ES-I3 (cell line): ENCODE measurements around the gene GGA2.
"Not testable (repeated sequence)": the region's sequence is repeated elsewhere in the genome, so short reads cannot be mapped to it uniquely, and the experiment has no call there.

Source experiments
- H3K36me3 ChIP-seq: 2 replicates; pipeline ENCODE4 v1.6.1; 2013; ENCODE audit warnings: mild to moderate bottlenecking, low read length, control low read depth, moderate library complexity; ENCODE audit not compliant: insufficient read depth
- H3K4me1 ChIP-seq: 2 replicates; pipeline ENCODE4 v1.6.1; 2013; ENCODE audit warnings: mild to moderate bottlenecking, control low read depth, low read length; ENCODE audit not compliant: insufficient read depth
- H3K9ac ChIP-seq: 2 replicates; pipeline ENCODE4 v1.6.1; 2013; ENCODE audit warnings: low read depth, mild to moderate bottlenecking, low read length, moderate library complexity
- H3K9me3 ChIP-seq: 2 replicates; pipeline ENCODE4 v1.6.1; 2013; ENCODE audit warnings: mild to moderate bottlenecking, low read length, moderate library complexity; ENCODE audit not compliant: control insufficient read depth, insufficient read depth

Gene GGA2

GRCh38 chr16:23516366-23517137 is 6.3 kb upstream of the GGA2 start:
- H3K36me3 ChIP-seq, result no peaks in the 10 kb centered on the region; the same call in 1 of the 2 replicates
- no peaks in the 10 kb centered on the region for H3K9me3 ChIP-seq
- no peaks in the 10 kb centered on the region for H3K4me1 ChIP-seq
- H3K9ac ChIP-seq, result no peak overlapping the region

- H3K4me1 ChIP-seq, result no peaks in the 10 kb centered on the region
- no peaks in the 10 kb centered on the region; the same call in 1 of the 2 replicates for H3K36me3 ChIP-seq
- no peaks in the 10 kb centered on the region for H3K9me3 ChIP-seq
- H3K9ac ChIP-seq, result no peak overlapping the region
Measured at GRCh38 chr16:23515881-23516280, 5.6 kb upstream of the GGA2 start.

- Histone ChIP-seq H3K36me3 (no peaks in the 10 kb centered on the region; the same call in 1 of the 2 replicates), H3K4me1 (no peaks in the 10 kb centered on the region), H3K9ac (no peak overlapping the region), H3K9me3 (no peaks in the 10 kb centered on the region)
Measured at GRCh38 chr16:23514381-23515152, 4.3 kb upstream of the GGA2 start.

- no peaks in the 10 kb centered on the region for H3K4me1 ChIP-seq
- H3K9ac ChIP-seq, result no peak overlapping the region
- H3K36me3 ChIP-seq, result no peaks in the 10 kb centered on the region
- no peaks in the 10 kb centered on the region for H3K9me3 ChIP-seq
Measured at GRCh38 chr16:23512168-23512695, 1.9 kb upstream of the GGA2 start.

GRCh38 chr16:23511731-23512130 is 1.4 kb upstream of the GGA2 start:
- no peaks in the 10 kb centered on the region for H3K4me1 ChIP-seq
- H3K9ac ChIP-seq, result no peak overlapping the region
- no peaks in the 10 kb centered on the region for H3K36me3 ChIP-seq

GRCh38 chr16:23510915-23511270 is 599 bp upstream of the GGA2 start:
- H3K9ac ChIP-seq, result peak overlapping the region; percentile 55; the same call in 1 of the 2 replicates
- not testable (repeated sequence) for H3K4me1 ChIP-seq, H3K9me3 ChIP-seq, H3K36me3 ChIP-seq

More at GRCh38 chr16:23511731-23512130, 1.4 kb upstream of the GGA2 start:
- no peaks in the 10 kb centered on the region for H3K9me3 ChIP-seq

GRCh38 chr16:23509782-23510163 is 521 bp downstream of the GGA2 start:
- Histone ChIP-seq H3K9ac (peak overlapping the region; percentile 55), H3K36me3 (no peaks in the 10 kb centered on the region), H3K4me1 (peaks cover 16% of the 10 kb centered on the region), H3K9me3 (no peaks in the 10 kb centered on the region)

- Histone ChIP-seq H3K36me3 (no peaks in the 10 kb centered on the region), H3K9me3 (no peaks in the 10 kb centered on the region), H3K9ac (peak overlapping the region; percentile 55), H3K4me1 (peaks cover 20% of the 10 kb centered on the region)
Measured at GRCh38 chr16:23509441-23509754, 896 bp downstream of the GGA2 start.

- H3K9me3 ChIP-seq, result no peaks in the 10 kb centered on the region
- H3K9ac ChIP-seq, result peak overlapping the region; percentile 55
- no peaks in the 10 kb centered on the region for H3K36me3 ChIP-seq
- peaks cover 25% of the 10 kb centered on the region for H3K4me1 ChIP-seq
Measured at GRCh38 chr16:23508589-23509440, 1.5 kb downstream of the GGA2 start.

GRCh38 chr16:23506606-23506994 is 3.7 kb downstream of the GGA2 start:
- Histone ChIP-seq H3K36me3 (no peaks in the 10 kb centered on the region), H3K9me3 (no peaks in the 10 kb centered on the region), H3K9ac (no peak overlapping the region), H3K4me1 (peaks cover 34% of the 10 kb centered on the region)

GRCh38 chr16:23505671-23506605 is 4.4 kb downstream of the GGA2 start:
- no peak overlapping the region for H3K9ac ChIP-seq
- H3K4me1 ChIP-seq, result peaks cover 34% of the 10 kb centered on the region
- no peaks in the 10 kb centered on the region for H3K9me3 ChIP-seq
- no peaks in the 10 kb centered on the region for H3K36me3 ChIP-seq

- H3K36me3 ChIP-seq, result no peaks in the 10 kb centered on the region
- H3K9ac ChIP-seq, result no peak overlapping the region
- peaks cover 34% of the 10 kb centered on the region for H3K4me1 ChIP-seq
Measured at GRCh38 chr16:23505180-23505665, 5.1 kb downstream of the GGA2 start.

GRCh38 chr16:23504453-23505179 is 5.7 kb downstream of the GGA2 start:
- Histone ChIP-seq H3K9me3 (no peaks in the 10 kb centered on the region), H3K9ac (no peak overlapping the region), H3K36me3 (no peaks in the 10 kb centered on the region), H3K4me1 (peaks cover 34% of the 10 kb centered on the region)

More at GRCh38 chr16:23505180-23505665, 5.1 kb downstream of the GGA2 start:
- no peaks in the 10 kb centered on the region for H3K9me3 ChIP-seq
